Forelimb muscle (tissue), 1 donor: ENCODE data around the gene SMOC2. TPM values are rescaled to one million over a fixed set of nuclear protein-coding genes. Genes with fewer than 3 reads are reported as not detected.
"Not testable (repeated sequence)": the region's sequence is repeated elsewhere in the genome, so short reads cannot be mapped to it uniquely, and the experiment has no call there.

Experiments
- DNase-seq: peaks from one replicate; pipeline ENCODE4 v3.0.0-alpha.2; 2013; ENCODE audit warnings: low read depth
- polyA plus RNA-seq: library from polyadenylated mRNA; unstranded; fragments of 120-200 nt; gene quantifications from one replicate; pipeline ENCODE4 v1.2.1, GENCODE V29; 2013; ENCODE audit not compliant: insufficient read length

SMOC2 gene
- polyA plus RNA-seq, 1 donor, result 74.8 TPM

DNA sequence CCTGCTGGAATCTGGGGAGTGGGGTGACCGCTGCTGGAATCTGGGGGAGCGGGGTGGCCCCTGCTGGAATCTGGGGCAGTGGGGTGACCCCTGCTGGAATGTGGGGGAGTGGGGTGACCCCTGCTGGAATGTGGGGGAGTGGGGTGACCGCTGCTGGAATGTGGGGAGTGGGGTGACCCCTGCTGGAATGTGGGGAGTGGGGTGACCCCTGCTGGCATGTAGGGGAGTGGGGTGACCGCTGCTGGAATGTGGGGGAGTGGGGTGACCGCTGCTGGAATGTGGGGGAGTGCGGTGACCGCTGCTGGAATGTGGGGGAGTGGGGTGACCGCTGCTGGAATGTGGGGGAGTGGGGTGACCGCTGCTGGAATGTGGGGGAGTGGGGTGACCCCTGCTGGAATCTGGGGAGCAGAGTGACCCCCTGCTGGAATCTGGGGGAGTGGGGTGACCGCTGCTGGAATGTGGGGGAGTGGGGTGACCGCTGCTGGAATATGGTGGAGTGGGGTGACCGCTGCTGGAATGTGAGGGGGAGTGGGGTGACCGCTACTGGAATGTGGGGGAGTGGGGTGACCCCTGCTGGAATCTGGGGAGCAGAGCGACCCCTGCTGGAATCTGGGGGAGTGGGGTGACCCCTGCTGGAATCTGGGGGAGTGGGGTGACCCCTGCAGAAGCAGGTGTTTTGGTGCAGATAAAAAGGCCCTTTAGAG, 97.4 kb downstream of the SMOC2 start:
- DNase-seq, result not testable (repeated sequence)

DNA sequence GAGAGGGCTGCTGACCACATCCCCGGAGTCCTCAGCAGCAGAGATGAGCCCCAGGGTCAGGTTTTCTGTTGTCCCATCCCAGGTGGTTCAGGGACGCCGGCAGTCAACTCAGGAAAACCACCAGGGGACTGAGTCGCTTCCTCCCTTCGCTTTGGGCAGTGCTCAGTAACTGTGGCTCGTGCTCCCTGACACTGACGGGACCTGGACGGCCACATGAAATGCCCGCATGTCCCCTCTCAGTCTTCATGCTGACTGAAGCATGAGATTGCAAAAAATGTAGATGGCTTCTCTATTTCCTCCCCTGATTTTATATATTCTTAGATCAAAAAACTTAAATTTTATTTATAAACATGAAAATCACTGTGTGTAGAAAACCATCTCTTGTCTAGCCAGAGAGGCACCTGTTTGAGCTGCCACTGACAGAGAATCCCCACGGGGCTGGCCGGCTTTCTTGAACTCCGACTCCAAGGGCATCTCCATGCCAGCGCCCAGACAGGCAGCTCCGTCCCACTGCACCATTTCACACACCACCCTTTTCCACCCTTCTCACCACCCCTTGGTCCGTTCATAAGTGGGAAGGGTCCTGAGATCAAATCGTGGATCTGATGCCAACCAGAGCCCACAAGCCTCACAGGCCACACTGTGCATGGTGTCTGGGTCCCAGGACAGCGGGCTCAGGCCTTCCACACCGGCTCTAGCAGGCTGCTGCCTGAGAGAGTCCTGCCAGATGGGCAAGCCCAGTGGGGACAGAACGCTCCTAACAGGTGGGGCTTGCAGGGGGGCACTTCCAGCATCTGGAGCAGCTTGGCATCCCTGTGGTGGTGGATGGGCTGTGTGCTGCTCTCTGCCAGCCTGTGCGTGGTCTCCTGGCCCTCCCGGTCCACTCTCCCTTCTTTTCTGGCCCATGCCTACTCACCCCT, 98.2 kb downstream of the SMOC2 start:
- DNase-seq, result no peak

DNA sequence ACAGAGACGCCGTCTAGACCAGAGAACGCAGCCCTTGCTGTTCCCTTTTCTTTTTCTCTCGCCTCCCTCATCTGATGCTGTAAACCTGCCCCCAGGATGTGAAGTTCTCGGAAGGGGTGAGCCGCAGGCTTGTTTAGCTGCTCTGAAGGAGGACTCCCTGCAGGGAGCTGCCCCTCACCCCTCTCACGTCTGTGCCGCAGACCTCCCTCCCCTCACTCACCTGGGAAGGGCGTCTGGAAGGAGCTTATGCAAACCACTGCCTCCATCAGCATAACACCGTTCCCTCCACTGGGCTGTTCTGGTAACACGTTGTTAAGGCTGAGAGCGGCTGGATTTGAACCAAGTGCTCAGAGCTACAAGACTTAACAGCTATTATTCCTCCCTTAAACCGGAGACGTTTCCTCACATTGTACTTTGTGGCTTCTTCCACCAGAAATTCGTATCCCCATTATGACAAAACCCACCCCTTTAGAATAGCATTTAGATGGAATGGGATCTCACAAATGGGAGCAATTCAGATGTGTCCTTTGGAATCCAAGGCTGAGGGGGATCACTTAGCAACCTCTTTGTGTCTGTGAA, 99.8 kb downstream of the SMOC2 start:
- DNase-seq, result no peak

GRCh38 chr6:168541307-168541706, 100.3 kb downstream of the SMOC2 start:
- no peak for DNase-seq

DNA sequence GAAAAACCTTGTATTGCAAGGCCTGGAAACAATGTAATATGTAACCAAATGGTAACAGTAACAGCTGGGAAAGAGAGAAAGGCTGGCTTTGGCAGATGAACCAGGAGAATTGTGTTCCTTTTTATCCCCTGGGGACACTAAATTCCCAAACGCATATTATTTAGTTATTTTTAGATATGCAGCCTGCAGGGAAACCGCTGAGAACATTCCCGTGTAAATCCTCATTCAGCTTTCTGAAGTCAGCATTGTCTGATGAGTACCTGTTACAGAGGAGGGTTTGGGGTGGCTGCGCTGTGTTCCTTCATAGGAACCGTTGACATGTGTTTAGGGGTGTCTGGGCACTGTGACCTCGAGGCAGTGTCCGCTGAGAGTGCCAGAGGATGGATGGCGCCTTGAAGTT, 101.3 kb downstream of the SMOC2 start:
- DNase-seq, result no peak

- DNase-seq, result no peak
Observed at GRCh38 chr6:168545428-168545827, 104.4 kb downstream of the SMOC2 start.

GRCh38 chr6:168546151-168546550, 105.2 kb downstream of the SMOC2 start:
- no peak for DNase-seq

DNA sequence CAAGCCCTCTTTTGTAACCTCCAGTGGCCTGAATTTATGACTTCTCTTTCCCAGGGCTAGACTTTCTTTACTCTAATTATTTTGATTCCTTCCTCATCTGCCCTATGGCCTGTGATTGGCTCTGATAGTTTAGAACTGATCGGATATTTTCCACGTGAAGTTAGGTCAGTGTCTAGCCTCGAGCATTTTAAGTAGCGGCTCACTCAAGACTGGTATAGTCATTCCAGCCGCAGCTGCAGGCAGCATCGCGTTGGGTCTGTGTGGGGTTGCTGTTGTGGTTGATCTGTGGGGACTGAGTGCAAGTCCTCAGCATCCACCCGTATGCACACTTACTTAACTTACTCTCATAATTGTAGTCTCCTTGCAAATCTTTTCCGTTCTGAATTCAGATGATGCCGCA, 105.7 kb downstream of the SMOC2 start:
- DNase-seq, result no peak

GRCh38 chr6:168550326-168550725, 109.3 kb downstream of the SMOC2 start:
- no peak for DNase-seq

DNA sequence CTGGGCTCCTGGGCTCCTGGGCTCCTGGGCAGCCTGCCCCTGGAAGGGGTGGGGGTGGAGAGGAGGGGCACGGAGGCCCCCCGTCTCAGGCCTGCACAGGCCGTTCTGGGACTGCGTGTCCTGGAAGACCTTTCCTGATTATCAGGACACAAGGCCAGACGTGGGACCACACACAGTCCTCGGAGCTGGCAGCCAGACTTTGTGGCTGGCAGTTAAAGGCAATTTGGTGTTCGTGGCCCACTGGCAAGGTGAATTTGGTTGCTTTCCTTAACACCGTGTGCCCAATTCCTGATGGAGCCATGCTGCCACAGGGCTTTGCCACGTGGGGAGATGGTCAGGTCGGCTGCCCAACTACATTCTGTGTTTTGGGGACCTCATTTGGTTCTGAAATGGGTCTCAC, 113.5 kb downstream of the SMOC2 start:
- DNase-seq, result no peak

- DNase-seq, result no peak
Observed at GRCh38 chr6:168554898-168555617, 114.1 kb downstream of the SMOC2 start.

- DNase-seq, result no peak
Observed at GRCh38 chr6:168555618-168556273, 114.8 kb downstream of the SMOC2 start.

- no peak for DNase-seq
Observed at GRCh38 chr6:168557512-168557911, 116.5 kb downstream of the SMOC2 start.

DNA sequence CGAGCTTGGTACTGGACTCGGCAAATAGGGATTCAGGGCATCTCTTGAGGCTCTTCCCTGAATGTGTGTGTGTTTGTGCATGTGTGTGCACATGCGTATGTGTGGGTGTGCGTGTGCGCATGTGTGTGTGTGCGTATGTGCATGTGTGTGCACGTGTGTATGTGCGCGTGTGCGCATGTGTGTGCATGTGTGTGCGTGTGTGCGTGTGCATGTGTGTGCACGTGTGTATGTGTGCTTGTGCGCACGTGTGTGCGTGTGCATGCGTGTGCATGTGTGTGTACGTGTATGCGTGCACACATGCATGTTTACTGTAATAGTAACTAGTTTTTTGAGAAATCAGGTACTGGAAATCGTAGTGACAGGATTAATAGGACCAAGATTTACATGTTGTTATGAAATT, 117.7 kb downstream of the SMOC2 start:
- DNase-seq, result no peak

DNA sequence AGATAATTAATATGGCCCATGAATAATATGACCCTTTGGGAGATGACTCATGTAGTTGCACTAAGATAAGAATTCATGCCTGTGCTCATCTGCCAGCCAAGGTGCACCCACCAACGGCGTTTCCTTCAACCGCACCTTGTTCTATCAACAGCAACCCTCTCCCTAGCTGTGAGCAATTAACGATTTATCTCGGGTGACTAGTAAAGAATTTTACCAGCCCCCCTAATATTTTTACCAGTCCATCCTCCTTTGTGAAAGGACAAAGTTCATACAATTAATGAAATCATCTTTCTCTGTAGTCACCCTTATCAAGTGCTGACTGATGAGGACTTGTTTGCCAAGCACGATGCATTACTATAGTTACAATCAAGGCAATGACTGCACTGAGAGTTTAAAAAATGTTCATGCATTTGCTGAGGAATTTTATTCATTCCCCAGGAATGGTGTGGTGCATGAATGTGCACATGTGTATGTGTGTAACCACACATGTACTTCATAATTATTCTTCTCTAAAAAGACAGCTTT, 118.7 kb downstream of the SMOC2 start:
- DNase-seq, result no peak

DNA sequence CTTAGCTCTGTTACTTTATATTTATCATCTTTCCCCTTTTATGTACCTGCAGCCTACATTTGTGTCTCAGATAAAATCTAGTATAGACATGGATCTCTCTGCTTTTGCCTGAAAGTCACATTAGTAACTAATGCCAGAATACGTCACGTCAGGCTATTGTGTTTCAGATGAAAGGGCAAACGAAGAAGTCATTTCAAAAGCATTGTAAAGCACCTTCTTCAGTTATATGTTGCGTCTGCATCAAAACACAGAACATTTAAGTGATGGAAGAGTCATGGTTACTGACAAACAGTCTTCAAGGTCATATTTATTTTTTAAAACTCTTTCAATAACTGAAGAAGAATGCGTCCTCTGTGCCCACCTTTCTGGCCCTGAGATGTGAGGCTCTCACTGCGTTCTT, 119.1 kb downstream of the SMOC2 start:
- DNase-seq, result no peak

DNA sequence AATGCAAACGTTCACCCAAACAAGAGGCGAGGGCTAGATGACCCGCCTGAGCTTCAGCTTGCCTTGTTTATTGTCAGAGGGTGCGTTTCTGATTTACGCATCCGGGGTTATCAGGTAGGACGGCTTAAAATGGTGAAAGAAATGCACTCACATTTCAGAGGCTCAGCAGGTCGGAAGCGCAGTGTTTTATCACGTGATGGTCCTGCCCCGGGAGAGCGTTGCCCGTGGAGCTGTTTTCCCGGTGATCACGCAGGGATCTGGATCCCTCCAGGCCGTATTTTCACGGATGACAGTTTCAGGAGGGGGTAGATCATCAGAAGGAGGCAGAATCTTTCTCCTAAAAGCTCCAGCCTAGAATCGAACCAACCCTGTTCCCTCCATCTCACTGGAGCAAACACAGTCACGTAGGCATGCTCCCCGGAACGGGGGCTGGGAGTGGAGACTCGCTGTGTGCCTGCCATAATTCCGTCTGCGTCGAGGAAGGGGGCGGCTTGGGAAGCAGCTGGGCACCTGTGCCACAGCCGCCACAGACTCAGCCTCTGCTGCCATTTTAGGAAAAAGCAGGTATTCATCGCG, 121.7 kb downstream of the SMOC2 start:
- no peak for DNase-seq

DNA sequence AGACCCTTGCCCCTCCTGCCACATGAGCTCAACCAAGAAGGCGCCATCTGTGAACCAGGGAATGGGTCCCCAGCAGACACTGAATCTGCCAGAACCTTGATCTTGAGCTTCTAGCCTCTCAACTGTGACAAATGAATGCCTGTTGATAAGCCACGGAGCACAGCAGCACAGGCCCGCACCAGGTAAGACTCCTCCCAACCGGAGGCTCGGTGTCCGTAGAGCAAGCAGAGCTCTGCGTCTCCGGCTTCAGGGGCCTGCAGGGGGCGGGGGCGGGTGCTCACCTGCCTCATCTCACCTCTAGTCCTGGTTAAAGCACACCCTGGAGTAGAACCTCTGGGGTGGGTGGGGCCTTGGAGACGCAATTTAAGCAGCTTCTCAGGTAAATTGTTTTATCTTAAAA, 122.7 kb downstream of the SMOC2 start:
- no peak for DNase-seq

DNA sequence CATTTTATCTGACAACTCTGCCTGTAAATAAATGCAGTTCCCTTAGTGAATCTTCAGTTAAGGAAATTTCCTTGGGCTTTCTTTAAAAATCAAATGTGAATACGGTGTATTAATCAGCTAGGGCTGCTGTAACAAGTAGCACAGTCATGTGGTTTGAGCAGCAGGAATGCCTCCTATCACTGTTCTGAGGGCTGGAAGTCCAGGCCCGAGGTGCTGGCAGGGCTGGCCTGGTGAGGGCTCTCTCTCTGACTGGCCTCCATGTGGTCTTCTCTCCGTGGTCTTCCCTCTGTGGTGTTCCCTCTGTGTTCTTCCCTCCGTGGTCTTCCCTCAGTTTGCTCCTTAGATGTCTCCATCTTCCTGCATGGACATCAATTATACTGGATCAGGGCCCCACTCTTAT, 124.1 kb downstream of the SMOC2 start:
- DNase-seq, result no peak

DNA sequence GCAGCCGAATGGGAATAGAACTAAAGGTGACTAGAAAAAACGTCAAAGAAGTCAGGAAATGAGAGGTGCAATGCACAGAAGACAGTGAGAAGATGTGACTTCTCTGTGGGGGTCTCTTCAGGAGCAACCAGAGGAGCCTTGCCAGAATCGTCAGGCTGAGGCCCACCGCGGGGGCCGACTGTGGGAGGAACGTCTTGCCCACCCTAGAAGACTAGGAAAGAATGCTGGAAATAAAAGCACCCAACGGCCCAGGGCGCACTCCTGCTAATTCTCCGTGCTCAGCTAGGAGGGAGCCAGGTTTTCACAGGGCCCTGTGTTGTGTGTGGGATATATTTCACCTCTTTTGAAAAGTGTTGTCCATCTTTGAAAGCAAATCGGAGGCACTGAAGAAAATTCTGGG, 129.2 kb downstream of the SMOC2 start:
- DNase-seq, result no peak

DNA sequence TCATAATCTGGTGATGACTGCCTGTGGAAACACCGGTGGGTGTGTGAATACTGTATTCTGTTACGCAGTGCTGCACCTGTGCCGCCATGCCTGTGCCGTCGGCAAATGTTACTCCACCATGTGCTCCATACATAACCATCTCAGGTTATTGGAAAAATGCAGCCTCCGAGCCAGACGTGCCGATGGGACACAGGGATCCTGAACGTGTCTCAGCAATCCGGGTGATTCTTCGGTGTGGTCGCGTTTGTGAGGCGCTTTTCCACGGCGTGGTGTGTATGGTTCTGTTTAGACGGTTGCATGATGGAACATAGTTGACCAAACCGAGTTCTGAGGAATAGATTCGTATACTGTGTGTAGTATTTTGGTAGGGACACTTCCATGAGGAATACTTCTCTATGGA, 130.3 kb downstream of the SMOC2 start:
- no peak for DNase-seq
